Hepatocyte (in vitro differentiated cells): ENCODE data around the gene PREX1.

Experiments
- EZH2 ChIP-seq: fragments of 200-600 bp; sonication (generic); IDR thresholded peaks from 2 replicates; pipeline ENCODE4 v1.6.1; 2016; ENCODE audit warnings: antibody characterized with exemption, mild to moderate bottlenecking, borderline replicate concordance
- EZH2phosphoT487 ChIP-seq: fragments of 200-600 bp; sonication (generic); IDR thresholded peaks from one replicate; pipeline ENCODE4 v1.6.1; 2018; ENCODE audit warnings: antibody characterized with exemption, mild to moderate bottlenecking, low read depth, moderate library complexity; ENCODE audit not compliant: unreplicated experiment, severe bottlenecking
- TF ChIP-seq, protein P1 (sequence below): fragments of 200-600 bp; sonication (generic); IDR thresholded peaks from 2 replicates; pipeline ENCODE4 v1.5.1; 2016; ENCODE audit warnings: antibody characterized with exemption, mild to moderate bottlenecking; ENCODE audit not compliant: poor library complexity

DNA sequence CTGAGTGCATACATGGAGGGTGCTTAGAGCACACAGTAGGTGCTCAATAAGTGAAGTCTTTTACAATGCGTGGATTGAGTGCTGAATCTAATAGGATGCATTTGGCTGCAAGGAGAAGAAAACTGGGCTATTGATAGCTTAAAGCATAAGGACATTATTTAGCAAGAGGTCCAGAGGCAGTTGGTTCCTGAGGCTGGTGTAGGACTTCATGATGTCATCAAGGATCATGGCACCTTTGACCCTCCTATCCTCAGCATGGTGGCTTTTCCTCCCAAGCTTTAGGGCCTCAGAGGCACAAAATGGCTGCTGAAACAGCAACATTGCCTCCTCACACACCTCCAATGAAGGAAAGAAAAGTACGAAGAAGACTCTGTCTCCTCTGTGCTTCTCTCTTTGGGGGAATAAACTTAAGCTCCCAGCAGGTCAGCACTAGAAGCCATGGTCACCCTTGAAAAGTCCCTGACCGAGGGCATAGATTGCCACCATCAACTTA is 3.1 kb upstream of the PREX1 start:
- TF ChIP-seq EZH2phosphoT487: no peak
- TF ChIP-seq, protein P1, sequence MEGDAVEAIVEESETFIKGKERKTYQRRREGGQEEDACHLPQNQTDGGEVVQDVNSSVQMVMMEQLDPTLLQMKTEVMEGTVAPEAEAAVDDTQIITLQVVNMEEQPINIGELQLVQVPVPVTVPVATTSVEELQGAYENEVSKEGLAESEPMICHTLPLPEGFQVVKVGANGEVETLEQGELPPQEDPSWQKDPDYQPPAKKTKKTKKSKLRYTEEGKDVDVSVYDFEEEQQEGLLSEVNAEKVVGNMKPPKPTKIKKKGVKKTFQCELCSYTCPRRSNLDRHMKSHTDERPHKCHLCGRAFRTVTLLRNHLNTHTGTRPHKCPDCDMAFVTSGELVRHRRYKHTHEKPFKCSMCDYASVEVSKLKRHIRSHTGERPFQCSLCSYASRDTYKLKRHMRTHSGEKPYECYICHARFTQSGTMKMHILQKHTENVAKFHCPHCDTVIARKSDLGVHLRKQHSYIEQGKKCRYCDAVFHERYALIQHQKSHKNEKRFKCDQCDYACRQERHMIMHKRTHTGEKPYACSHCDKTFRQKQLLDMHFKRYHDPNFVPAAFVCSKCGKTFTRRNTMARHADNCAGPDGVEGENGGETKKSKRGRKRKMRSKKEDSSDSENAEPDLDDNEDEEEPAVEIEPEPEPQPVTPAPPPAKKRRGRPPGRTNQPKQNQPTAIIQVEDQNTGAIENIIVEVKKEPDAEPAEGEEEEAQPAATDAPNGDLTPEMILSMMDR: no peak
- TF ChIP-seq EZH2: no peak
